HG03439 (cell line): Measurements from ENCODE around the gene PCAT6.
"Not testable (repeated sequence)": the region's sequence is repeated elsewhere in the genome, so short reads cannot be mapped to it uniquely, and the experiment has no call there.

Experiments
- ATAC-seq: cut with Tn5 transposase; IDR thresholded peaks from one replicate; pipeline ENCODE4 v1.9.1; 2021; ENCODE audit warnings: mild to moderate bottlenecking, moderate library complexity; ENCODE audit not compliant: unreplicated experiment

The PCAT6 gene

DNA sequence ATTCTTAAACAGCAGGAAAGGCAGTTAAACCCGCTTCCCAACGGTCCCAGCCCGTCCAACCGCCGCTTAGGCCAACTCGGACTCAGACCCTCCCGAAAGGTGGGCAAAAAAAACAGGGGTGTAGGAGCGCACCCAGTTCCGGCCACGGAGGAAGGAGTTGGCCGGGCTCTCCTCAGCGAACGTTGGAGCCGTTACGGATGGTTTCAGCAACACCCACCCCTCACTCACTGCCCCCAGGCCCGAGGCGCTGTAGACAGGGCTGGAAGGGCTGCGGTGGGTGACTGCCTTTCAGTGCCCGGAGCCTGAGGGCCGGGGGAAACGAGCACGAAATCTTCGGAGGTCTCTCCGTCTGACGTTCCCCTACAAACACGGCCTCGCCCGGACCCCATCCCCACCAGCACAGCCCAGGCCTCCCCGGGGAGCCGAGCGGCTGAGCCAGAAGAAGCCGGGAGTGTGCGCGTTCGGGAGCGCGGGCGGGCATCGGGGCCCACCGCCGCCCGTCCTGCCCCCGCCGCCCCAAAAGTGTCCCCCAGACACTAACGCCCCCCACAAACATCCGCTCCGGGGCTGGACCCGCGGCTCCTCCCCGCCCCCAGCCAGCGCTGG, 3.8 kb upstream of the PCAT6 start:
- no peak for ATAC-seq

DNA sequence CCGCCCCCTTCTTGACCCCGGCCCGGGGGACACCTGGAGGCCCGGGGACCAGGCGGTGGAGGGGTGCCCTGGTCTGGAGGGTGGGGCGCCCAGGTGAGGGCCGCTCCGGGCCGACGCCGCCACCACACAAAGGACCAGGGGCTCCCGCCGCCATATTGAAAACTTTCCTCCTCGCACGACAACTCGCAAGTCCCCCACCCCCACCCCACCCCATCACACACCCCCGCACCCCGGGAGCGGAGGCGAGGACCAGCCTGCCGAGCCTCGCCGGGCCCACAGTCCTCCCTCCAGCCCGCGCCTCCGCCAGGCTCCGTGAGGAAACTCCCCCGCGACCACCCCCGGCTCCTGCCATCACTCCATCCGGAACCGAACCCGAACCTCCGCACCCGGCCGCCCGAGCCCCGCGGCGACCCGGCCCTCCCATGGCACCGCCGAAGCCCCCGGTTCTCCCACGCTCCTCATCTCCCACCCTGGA, 3.3 kb upstream of the PCAT6 start:
- ATAC-seq, result no peak

DNA sequence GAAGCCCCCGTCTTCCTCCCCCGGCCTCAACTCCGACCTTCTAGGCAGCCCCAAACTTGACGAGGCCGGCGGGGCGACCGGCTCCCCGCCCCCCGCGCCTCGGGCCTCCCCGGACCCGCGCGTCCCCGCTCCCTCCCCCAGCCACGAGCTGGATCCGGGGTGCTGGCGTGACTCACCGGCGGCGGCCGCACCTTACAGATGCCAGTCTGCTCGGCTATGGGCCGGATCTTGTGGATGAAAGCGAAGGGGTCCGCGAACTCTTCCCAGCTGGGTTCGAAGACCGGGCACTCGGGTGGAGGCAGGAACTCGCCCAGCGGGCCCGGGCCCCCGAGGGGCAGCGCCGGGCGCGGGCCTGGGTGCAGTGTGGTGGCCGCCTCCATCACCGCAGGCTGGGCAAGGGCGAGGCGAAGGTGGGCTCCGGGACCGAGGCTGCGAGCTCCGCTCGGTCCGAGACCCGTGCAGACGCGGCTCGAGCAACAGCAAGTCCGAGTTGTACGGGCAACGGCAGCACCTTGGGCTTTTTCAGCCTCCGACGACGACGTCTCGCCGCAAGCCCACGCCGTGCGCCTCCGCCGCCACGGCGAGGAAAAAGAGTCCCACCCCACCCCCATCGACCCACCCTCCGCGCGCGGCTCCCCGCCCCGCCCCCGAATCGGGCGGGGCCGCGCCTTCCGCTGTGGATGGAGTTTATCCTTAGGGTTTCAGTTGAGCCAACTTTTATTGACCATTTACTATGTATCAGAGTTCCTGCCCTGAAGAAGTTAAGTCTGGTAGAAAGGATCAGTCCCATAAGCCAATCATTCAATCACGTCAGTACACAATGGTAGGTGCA, 2.6 kb upstream of the PCAT6 start, which contains the start of gene KDM5B:
TSS of gene KDM5B (minus strand) at position 496 of the 832 bp plus-strand sequence. CDS start at position 380, 116 bp downstream.
- no peak for ATAC-seq

DNA sequence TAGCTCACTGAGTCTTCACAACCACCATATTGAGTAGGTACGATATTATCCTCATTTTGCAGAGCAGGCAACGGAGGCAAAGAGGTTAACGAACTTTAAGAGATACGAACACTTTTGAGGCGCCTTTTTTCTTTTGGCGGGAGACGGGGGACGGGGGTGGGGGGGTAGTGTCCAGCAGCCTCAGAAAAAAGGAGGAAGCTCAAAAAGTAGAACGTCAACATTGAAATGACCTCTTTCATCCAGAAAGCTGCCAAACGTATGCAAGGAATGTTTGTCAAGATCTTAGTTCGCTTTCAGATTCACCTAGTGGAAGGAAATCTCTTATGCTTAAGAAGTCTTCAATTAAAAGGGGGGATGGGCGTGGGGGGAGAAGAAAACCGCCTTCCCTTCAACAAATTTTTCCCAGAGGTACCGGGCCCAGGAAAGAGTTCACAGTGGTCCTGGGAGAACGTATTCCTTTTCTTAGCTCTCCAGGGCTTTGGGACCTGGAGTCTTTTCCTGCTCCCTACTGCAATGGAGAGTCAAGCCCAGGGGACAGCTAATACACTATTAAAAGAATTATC, 1.1 kb upstream of the PCAT6 start:
- no peak for ATAC-seq

DNA sequence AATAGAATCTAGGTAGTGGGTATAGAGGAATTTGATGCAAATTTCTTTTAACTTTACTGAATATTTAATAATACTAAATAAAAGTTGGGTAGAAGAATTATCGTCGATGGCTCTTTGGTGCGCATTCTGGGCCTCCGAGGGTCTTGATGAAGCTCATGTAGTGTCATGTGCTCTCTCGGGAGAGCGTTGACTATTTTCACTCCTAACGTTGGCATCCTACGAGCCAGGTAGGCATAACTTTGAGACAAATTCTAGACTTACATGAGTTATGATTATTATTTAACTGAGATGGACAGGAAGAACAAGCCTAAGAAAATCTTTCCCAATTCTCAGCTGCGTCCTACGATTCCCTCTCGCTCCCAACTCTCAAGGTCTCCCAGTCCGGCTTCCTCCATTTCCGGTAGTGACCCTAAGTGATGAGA, 550 bp upstream of the PCAT6 start:
- no peak for ATAC-seq

DNA sequence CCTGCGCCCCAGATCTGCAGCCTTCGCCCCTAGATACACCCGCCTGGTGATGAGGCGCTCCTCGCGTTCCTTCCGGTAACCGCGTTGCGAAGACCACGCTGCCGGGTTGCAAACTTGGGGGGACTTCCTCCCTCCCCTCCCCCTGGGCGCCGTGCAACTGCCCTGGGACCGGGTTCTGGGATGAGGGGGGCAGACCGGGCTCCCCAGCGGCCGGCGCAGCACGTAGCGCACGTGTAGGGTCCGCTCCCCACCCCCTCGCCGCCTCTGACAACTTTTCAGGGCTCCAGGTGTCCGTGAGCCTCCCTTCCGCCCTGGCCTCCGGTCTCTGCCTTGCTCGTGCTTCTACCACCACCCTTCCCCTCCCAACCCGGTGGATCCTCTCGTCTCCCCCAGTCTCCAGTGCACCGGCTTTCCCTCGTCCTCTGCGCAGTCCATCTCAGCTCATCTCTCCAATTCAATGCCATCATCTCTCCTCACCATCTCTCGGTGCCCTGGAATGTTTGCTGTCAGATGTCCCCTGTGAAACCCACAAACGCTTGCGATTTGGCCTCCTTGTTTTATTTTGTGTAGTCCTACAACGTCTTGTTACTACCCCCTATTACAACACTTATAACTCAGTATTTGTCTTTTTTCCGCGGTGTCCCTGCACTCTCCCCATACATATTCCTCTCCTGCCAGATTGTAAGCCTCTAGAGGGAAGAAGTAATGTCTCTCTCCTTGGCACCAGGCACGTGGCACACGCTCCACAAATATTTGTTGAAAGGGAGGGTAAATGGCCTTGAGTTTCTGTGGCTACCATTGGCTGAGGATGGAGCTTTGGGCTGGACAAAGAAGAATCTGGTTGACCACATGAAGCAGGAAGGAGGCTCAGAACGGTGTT, 782 bp downstream of the PCAT6 start:
- peak; percentile 20 for ATAC-seq

DNA sequence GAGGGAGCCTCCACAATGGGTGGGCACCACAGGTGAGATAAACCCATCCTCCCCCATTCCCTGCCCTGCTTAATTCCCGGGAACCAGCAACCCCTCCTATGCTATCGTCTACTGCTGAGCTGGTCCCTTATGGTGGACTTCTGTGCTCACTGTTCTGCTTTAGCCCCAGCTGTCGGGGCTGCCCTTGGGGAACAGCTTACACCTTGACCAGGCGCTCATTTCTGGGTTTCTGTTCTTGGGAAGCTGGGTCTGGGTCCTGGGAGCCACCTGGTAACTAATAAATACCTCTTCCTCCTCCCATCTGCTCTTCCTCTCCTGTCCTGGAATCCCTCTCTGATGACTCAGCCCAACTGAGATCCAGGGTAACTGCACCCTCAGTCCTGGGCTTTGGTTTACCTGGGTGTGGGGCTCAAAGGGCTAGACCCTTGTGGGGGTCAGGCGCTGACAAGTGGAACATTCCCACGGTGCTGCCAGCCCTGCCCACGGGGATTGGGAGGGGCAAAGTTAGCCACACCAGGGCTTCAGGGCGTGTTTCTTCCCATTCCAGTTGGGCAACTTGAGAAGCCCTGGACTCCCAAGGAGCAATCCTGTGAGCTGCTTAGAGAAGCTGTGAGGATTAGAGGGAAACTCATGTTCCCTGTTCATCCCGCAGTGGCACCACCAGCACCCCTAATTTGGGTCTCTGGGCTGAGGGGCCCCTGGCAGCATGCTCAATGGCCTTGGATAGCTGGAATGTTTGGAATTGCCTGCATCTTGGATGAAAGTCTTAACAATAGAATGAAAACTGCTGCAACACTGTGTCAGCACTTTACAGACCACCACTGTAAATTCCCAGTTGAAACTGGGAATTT, 1.6 kb downstream of the PCAT6 start:
- ATAC-seq, result no peak

DNA sequence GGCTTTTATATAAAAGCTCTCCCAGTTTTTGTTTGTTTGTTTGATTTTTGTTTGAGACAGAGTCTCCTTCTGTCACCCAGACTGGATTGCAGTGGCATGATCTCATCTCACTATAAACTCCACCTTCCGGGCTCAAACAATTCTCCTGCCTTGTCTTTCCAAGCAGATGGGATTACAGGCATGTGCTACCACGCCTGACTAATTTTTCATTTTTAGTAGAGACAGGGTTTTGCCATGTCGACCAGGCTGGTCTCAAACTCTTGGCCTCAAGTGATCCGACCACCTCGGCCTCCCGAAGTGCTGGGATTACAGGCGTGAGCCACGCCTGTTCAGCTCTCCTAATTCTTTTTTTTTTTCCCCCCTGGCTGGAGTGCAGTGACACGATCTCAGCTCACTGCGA, 4.4 kb downstream of the PCAT6 start:
- ATAC-seq, result no peak

DNA sequence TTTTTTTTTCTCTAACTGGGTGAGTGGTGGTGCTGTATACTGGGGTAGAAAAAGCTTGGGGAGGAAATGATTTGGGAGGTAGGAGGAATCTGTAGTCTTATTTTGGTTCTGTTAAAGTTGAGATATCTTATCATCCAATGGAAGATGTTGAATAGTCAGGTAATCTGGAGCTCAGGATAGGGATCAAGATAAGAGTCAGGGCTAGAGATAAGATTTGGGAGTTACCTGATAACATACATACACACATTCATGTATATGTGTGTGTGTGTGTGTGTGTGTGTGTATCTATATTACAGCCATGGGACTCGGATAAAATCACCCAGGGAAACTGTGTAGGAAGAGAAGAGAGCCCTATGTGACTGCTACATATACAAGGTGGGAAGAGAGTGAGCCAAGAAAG, 8.1 kb downstream of the PCAT6 start:
- no peak for ATAC-seq

DNA sequence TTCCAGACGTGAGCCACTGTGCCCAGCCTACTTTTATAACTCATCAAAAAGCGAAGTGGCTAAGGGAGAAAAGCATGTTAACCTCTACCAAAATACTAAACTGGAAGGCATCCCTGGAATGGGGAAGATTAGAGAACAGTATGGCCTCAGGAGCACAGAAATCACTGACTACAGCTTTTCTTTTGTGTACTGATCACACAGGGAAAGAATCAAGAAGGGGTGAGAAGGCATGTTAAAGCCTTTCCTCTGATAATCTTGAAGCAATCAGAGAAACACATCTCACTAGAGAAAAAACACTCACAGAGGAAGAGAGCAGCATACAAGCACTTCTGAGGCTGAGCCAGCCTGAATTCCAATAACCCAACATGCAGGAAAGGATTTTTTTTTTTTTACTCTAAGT, 10.7 kb downstream of the PCAT6 start:
- ATAC-seq, result no peak

DNA sequence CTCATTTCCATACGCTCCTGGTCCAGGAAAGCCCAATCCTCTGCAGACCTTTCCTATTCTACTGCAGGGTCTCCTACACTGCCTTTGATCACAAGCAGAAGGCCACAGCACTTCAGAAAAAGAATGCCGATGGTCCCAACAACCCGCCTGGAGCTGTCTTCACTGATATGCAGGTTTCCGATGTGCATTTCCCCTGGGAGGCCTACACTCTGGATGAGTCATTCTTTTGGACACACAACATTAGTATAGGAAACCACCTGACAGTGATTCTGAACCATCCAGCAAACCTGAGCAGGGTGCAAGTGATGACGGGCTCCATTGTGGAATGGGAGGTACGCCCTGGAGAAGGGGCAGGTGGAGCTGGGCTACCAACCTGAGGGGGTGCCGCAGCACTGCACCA, 15.0 kb downstream of the PCAT6 start:
- no peak for ATAC-seq

DNA sequence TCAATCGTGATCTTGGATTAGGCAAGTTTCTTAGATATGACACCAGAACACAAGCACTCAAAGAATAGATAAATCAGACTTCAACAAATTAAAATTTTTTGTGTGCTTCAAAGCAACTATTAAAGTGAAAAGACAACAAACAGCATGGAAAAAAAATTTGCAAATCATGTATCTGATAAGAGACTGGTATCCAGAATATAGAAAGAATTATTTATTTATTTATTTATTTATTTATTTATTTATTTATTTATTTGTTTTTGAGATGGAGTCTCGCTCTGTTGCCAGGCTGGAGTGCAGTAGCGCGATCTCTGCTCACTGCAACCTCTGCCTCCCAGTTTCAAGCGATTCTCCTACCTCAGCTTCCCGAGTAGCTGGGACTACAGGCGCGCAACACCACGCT, 18.5 kb downstream of the PCAT6 start:
- ATAC-seq, result not testable (repeated sequence)

DNA sequence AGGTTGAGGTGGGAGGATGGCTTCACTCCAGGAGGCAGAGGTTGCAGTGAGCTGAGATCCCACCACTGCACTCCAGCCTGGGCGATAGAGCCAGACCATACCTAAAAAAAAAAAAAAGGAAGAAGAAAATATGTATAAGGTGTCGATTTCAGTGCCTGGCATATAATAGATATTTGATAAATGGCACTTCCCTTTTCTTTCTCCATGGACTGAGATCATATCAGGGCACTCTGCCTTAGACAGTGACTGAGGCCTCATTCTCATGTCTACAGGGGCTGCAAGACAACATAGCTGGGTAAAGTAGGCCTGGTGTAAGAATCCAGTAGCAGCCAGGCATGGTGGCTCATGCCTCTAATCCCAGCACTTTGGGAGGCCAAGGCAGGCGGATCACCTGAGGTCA, 21.2 kb downstream of the PCAT6 start:
- no peak for ATAC-seq

DNA sequence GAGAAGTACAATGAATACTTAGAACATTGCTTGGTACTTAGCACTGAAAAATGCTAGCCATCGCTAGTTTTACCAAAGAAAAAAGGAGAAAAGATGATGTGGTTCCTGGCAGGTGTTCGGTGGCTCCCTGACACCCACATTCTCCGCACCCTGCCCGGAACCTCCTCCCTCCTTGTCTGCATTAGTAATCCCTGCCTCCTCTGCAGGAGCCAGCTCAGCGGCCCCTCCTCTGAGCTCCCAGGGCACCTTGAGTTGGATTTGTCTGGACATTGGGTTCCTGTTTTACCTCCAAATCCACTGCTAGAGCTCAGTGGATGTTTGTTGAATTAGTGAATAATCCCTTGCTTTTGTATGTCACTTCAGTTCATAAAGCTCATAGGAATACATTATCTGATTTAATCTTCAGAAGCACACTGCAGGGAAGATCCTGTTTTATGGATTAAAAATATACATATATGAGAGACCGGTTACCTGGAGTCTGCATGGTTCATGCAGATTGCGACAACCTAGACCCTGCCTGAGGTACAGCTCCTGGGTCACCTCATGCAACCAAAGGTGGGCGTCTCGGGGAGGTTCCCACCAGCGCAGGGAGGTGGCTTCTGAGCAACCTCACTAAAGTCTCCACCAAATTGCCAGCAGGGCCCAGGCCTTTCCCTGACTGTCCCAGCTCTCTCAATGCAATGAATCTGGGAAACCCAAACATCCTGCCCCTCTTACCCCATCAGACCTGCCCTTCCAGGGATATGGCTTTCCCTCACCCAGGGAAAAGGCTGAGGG, 24.2 kb downstream of the PCAT6 start:
- ATAC-seq, result no peak

DNA sequence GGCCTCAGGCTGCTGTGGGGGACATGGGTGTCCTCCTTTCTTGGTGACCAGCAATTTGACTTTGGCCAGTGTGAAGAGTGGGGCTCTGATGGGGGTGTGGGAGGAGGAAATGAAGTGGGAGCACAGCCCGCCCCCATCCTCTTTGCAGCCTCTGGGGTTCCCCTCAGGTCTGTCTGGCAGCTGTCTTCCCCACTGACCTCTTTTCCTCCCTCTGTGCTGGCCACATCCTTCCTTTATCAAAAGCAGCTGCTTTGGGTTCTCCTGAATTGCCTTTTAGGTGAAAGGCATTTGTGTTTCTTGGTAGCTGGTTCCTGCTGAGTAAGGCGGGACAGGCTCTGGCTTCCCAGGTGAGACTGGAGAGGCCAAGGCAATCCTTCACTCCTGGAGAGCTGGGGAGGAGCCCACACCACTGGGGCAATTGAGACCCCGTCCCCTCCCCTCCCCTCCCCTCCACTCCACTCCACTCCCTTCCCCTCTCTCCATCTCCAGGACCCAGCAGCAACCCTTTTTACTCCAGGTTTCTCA, 24.9 kb downstream of the PCAT6 start:
- ATAC-seq, result no peak

DNA sequence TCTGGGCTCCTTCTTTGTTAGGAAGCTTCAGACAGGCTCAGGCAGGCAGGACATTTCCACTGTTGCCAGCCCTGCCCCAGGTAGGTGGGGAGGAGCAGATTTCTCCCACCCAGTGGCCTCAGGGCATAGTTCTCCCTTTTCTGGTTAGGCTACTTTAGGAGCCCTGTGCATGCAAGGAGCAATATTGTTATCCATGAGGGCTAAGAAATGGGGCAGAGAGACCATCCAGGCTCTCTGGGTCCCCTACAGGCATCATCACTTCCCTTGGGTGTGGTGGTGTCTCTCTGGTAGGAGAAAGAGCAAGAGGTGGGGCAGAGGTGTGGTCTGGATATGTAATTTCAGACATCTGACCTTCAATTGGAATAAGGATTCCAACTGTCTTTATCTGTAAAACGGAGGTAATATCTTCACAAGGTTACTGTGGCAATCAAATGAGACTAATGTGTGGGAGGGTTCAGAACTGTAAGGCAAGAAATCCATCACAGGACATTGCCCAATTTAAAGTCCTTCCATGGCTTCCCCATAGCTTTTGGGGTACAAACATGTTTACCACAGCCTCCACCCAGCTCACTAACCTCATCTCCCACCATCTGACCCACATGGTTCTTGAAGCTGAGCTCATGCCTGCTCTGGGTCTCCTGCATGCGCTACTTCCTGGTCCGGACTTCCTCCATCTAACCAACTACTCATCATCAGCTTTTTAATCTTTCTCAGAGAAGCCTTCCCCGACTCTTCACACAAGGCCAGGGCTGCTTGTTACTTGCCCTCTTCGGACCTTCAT, 26.1 kb downstream of the PCAT6 start:
- ATAC-seq, result no peak

DNA sequence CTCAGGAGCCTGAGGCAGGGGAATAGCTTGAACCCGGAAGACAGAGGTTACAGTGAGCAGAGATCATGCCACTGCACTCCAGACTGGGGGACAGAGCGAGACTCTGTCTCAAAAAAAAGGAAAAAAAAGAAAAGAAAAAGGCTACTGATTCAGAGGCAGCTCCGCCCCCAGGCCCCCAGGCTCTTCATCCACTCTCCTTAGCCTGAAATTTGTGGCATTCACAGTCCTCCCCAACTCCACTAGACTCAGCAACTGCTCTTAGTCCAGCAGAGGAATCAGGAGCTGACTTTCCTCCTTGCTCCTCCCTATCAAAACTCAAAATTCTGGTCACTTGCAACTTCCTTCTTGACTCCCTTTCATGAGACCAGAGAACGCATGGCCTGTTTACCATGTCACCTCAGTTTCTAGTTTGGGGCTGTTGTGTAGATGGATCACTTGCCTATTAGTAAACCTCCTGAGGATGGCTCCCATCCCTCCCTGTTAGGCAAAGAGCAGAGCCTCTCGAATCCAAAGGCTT, 27.1 kb downstream of the PCAT6 start:
- no peak for ATAC-seq

DNA sequence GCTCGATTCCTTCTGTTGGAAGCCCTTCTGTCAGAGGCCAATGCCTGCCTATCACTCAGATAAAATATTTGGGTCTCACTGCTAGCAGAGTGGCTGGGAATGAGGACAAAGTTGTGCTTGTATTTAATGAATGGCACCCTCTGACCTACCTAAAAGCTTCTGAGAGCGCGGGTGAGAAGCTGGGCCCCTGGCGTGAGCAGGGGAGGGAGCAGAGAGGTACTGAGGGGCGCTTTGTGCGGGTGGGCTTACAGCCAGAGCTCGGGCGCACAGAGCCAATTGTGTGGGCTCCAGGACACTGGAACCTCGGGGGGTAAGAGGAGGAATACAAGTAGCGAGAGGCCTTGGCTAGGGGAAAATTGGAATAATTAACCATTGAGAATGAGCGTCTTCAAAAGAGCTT, 32.3 kb downstream of the PCAT6 start:
- no peak for ATAC-seq
